Activated CD4-positive, alpha-beta T cell treated with anti-CD3 and anti-CD28 coated beads, Interleukin-2, amount 50 U/mL, for 1 hour (primary cell): Measurements from ENCODE around the gene SSTR5.
"Not testable (repeated sequence)": the region's sequence is repeated elsewhere in the genome, so short reads cannot be mapped to it uniquely, and the experiment has no call there.

ENCODE experiments used
- DNase-seq: peaks from one replicate; pipeline ENCODE4 v3.0.0-alpha.2; 2020

SSTR5 gene

GRCh38 chr16:1072526-1073261, at the start of gene SSTR5:
SSTR5 (plus strand) TSS chr16:1072747; CDS start chr16:1078869, 6,122 bp downstream.
- DNase-seq: no peak

- DNase-seq: no peak
Measured at GRCh38 chr16:1024138-1024537, 48.4 kb upstream of the SSTR5 start.

GRCh38 chr16:1025183-1025809, 47.3 kb upstream of the SSTR5 start:
- not testable (repeated sequence) for DNase-seq

GRCh38 chr16:1026057-1026783, 46.3 kb upstream of the SSTR5 start:
- no peak for DNase-seq

- DNase-seq: no peak
Measured at GRCh38 chr16:1026784-1027500, 45.6 kb upstream of the SSTR5 start.

- DNase-seq: no peak
Measured at GRCh38 chr16:1027501-1027815, 45.1 kb upstream of the SSTR5 start.

- DNase-seq: no peak
Measured at GRCh38 chr16:1028056-1028455, 44.5 kb upstream of the SSTR5 start.

GRCh38 chr16:1028524-1029258, 43.9 kb upstream of the SSTR5 start:
- no peak for DNase-seq

- DNase-seq: no peak
Measured at GRCh38 chr16:1029259-1029545, 43.3 kb upstream of the SSTR5 start.

- DNase-seq: no peak
Measured at GRCh38 chr16:1030473-1030901, 42.1 kb upstream of the SSTR5 start.

GRCh38 chr16:1031666-1032065, 40.9 kb upstream of the SSTR5 start:
- DNase-seq: no peak

- no peak for DNase-seq
Measured at GRCh38 chr16:1032607-1033006, 39.9 kb upstream of the SSTR5 start.

GRCh38 chr16:1033128-1033679, 39.3 kb upstream of the SSTR5 start:
- no peak for DNase-seq

- no peak for DNase-seq
Measured at GRCh38 chr16:1034230-1035065, 38.1 kb upstream of the SSTR5 start.

- no peak for DNase-seq
Measured at GRCh38 chr16:1035066-1035415, 37.5 kb upstream of the SSTR5 start.

- DNase-seq: no peak
Measured at GRCh38 chr16:1036166-1036565, 36.4 kb upstream of the SSTR5 start.

GRCh38 chr16:1036726-1037393, 35.7 kb upstream of the SSTR5 start:
- no peak for DNase-seq

- no peak for DNase-seq
Measured at GRCh38 chr16:1037394-1038257, 34.9 kb upstream of the SSTR5 start.

- DNase-seq: no peak
Measured at GRCh38 chr16:1038932-1039331, 33.6 kb upstream of the SSTR5 start.

GRCh38 chr16:1039762-1040161, 32.8 kb upstream of the SSTR5 start:
- no peak for DNase-seq
